AG04449 (cell line): ENCODE data around the gene CHKA.

Experiments used
- CTCF ChIA-PET: fragments of 350-600 bp; formaldehyde crosslinking; extraction: SDS; loops from one replicate; lab custom pipeline; 2021; ENCODE audit warnings: antibody characterized with exemption; lab: Yijun Ruan, JAX
- POLR2A ChIA-PET: fragments of 400-600, 350-600 bp; formaldehyde crosslinking; extraction: SDS; loops from one replicate; lab custom pipeline; 2020; ENCODE audit warnings: antibody characterized with exemption, inconsistent platforms; lab: Yijun Ruan, JAX
- DNase-seq: peaks from one replicate; pipeline ENCODE4 v3.0.0-alpha.2; 2010; ENCODE audit warnings: low read depth, low spot score
- H3K4me3 ChIP-seq: 2 replicates; pipeline ENCODE4 v1.5.1; 2011; ENCODE audit warnings: low read depth, mild to moderate bottlenecking, control low read depth, low read length
- CTCF ChIP-seq: IDR thresholded peaks from one replicate; pipeline ENCODE4 v1.5.1; 2011; ENCODE audit warnings: mild to moderate bottlenecking, moderate library complexity, low read length, control low read depth, inconsistent platforms; ENCODE audit not compliant: insufficient read depth; ENCODE audit errors: missing control alignments

The CHKA gene

DNA sequence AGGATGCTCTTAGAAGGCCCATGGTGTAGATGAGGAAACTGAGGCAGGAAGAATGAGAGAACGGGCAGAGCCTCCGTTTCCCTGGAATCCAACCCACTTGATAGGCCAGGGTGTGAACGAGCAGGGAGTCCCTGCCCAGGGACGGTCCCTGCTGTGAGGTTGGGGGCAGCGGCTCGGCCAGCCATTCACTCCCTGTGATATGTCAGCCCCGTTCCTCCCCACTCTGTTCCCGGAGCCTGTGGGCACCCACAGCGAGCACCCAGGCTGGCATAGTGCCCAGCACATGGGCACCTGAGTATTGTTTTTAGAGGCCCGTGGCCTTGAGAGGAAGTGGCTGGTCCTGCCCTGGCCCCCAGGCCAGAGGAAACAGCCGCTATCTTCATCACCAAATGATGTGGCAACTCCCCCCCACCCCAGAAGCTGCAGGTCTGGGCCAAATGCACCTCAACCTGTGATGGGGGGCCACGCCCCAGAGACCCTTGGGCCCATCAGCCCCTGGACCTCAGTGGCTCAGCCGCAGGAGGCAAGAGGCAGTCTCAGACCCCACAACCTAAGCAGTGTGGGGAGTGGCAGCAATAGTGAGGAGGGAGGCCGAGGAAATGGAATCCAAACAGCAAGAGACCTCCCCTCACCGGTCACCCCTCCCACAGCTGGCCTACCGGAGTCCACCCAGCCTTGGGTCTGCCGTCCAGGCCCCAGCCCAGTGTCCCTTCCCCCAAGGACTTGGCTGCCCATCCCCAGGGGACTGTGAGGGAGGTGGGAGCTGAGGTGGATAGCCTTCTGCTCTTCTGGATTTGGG lies 108.9 kb downstream of the CHKA start:
- TF ChIP-seq CTCF: no peak
- no peak overlapping the region for H3K4me3 ChIP-seq
- CTCF ChIA-PET: interaction anchor here (1.1 to 3.1 kb wide), 3 partner anchors 9 to 197 kb away, joined by 4 to 18 read pairs (median 4); no protein-coding TSS in a partner anchor
- no peak for DNase-seq
- POLR2A ChIA-PET: interaction anchor here (1.1 kb wide), 1 partner anchor 17 kb away, joined by 3 read pairs; no protein-coding TSS in a partner anchor

DNA sequence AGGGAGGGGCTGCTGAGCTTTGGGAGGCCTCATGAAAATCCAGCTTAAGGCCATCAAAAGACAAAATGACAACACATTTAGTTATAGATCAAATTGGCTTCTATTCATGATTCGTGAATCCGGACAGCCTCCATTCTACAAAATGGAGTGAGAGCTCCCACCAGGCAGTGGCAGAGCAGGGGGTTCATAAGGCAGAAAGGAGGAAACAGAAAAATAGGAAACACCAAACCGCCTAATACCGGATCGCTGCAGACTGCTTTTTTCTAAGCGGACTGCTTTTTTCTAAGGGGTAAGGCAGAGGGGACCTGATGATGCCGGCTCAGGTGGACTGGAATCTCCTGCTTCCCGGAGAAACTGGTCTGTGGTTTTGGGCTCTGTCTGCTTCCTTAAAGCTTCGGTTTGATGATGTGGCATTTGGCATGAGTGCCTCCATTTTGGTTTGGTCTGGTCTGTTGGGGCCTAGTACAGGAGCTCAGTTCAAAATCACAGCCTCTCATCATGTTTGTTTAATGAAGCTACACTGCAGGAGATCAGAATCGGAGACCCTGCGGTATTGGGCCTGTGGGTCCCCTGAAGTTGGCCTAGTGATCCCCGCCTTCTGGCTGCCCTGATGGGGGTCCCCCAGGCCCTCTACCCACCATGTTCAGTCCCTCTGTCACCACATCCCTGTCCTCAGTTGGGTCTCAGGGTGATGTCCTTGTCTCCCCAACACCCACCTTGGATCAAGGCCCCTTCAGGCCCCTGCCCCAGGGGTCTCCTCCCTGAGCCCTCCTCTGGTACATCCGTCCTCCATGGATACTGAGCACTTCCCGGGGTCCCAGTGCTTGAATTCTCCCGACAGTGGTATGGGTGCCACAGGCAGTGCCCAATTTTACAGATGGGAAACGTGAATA lies 109.9 kb downstream of the CHKA start:
- no peak for TF ChIP-seq CTCF
- ChIA-PET CTCF (interaction anchor here (0.9 to 4.1 kb wide), 8 partner anchors 12 to 199 kb away, joined by 3 to 42 read pairs (median 4); no protein-coding TSS in a partner anchor), POLR2A (interaction anchor here (1.2 to 2.1 kb wide), 4 partner anchors 27 to 32 kb away, joined by 5 to 9 read pairs (median 6); partner anchors contain the start of gene TCIRG1)
- no peak for DNase-seq
- peak overlapping the region; percentile 64 for H3K4me3 ChIP-seq

DNA sequence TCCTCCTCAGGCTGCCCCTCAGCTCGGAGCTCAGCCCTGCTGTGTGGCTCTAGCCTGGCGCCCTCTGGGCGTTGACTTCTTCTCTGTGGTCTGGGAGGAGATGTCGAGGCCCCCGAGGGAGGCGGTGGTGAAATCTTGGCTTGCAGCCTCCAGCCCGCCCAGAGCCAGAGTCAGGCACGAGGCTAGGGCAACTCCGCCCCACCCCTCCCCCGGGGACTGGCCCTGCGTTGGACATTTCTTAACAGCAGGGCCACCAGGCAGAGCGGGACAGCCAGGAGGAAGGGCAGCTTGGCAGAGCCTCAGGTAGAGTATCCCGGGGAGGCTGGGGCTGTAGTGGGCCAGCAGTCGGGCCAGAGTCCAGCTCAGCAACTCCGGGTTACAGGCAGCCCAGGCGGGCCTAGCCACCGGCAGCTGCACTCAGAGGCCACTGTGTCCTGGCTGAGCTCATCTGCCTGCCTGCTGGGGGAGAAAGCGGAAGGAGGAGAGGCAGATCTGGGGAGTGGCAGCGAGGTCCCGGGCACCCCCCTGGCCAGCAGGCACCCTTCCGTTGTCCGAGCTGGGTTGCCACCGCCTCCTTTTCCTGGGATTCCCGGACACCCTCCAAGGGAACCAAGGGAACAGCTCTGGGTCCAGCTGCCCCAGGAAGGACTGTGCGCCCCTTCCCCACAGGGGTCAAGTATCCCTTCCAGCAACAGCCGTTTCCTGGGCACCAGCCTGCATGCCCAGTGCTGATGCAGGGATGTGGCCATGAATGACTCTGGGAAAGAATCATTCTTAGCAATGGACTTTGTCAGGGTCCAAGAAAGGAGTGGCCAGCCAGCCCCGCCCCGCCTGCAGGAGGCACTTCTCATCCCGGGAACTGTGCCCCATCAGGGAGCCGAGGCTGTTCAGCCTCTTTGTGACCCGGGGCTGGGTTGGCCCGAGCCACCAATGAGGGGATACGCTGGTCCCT lies 110.8 kb downstream of the CHKA start, which contains the start of gene ALDH3B1:
ALDH3B1 (plus strand) TSS at position 238 of the 952 bp plus-strand sequence. CDS start 4,971 bp downstream, outside the sequence.
- peak; percentile 10 for TF ChIP-seq CTCF
- ChIA-PET POLR2A (interaction anchor here (0.6 to 2.1 kb wide), 6 partner anchors 9 to 62 kb away, joined by 3 to 9 read pairs (median 5); partner anchors contain the start of gene TCIRG1), CTCF (interaction anchor here (0.9 to 4.1 kb wide), 9 partner anchors 11 to 200 kb away, joined by 3 to 42 read pairs (median 3); no protein-coding TSS in a partner anchor)
- no peak for DNase-seq
- H3K4me3 ChIP-seq: peak within 1 kb of the TSS; percentile 64

DNA sequence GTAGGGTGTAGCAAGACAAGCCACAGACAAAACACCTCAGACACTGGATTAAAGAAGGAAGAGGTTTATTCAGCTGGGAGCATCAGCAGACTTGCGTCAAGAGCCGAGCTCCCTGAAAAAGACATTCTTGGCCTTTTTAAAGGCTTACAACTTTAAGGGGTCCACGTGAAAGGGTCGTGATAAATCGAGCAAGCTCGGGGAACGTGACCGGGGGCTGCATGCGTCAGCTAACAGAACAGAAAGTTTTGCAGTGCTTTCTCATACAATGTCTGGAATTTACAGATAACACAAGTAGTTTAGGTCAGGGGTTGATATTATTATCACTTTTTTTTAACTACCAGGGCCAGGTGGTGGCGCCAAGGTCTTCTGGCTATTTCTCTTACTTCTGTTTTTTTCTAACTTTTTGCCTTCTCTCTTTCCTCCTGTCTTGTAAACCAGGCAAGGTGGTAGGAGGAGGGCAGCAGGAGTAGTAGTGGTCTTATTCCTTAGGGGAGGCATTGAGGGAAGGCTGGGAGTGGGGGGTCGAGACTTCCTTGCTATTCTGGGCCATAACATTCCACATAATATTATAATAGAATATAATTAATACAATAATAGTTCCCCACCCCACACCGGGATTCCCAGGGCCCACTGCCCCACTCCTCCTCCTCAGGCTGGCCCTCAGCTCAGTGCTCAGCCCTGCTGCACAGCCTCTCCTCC lies 111.6 kb downstream of the CHKA start:
- no peak for DNase-seq
- H3K4me3 ChIP-seq: peak overlapping the region; percentile 64
- TF ChIP-seq CTCF: peak; percentile 24
- ChIA-PET CTCF (interaction anchor here (0.6 to 4.1 kb wide), 12 partner anchors 12 to 201 kb away, joined by 3 to 42 read pairs (median 3); partner anchors contain the start of gene NDUFS8), POLR2A (interaction anchor here (0.6 to 2.1 kb wide), 5 partner anchors 28 to 63 kb away, joined by 3 to 9 read pairs (median 5); partner anchors contain the start of gene TCIRG1)
